Liver (tissue), 9 donors: ENCODE measurements around the gene MYO3B. TPM values are rescaled to one million over a fixed set of nuclear protein-coding genes. Genes with fewer than 3 reads are reported as not detected.

Experiments
- DNase-seq: peaks from one replicate; pipeline ENCODE4 v3.0.0-alpha.2; 2017; ENCODE audit warnings: low spot score
- H3K27ac ChIP-seq, 2 donors: one replicate each; pipeline ENCODE4 v1.7.0; 2013; ENCODE audit warnings: inconsistent platforms in 2 of 2, low read length in 2 of 2, control low read depth in 1 of 2, low read depth in 1 of 2, mild to moderate bottlenecking in 1 of 2
- H3K27me3 ChIP-seq, 4 donors: one replicate each; pipeline versions ENCODE4 v1.6.1 to v1.7.0; 2013; ENCODE audit warnings: low read length in 3 of 4, inconsistent platforms in 1 of 4, mild to moderate bottlenecking in 1 of 4, moderate library complexity in 1 of 4; ENCODE audit not compliant: control insufficient read depth in 4 of 4, insufficient read depth in 4 of 4
- H3K36me3 ChIP-seq, 4 donors: one replicate each; pipeline versions ENCODE4 v1.6.1 to v1.7.0; 2013; ENCODE audit warnings: low read length in 3 of 4, mild to moderate bottlenecking in 3 of 4, low read depth in 1 of 4, moderate library complexity in 1 of 4; ENCODE audit not compliant: control insufficient read depth in 4 of 4, insufficient read depth in 3 of 4
- H3K4me1 ChIP-seq, 4 donors: one replicate each; pipeline versions ENCODE4 v1.6.1 to v1.7.0; 2013; ENCODE audit warnings: low read length in 3 of 4, mild to moderate bottlenecking in 3 of 4, moderate library complexity in 1 of 4; ENCODE audit not compliant: control insufficient read depth in 4 of 4, insufficient read depth in 4 of 4
- H3K4me3 ChIP-seq, 3 donors: one replicate each; pipeline versions ENCODE4 v1.6.1 to v1.7.0; 2013; ENCODE audit warnings: low read length in 3 of 3, control low read depth in 1 of 3, low read depth in 1 of 3, mild to moderate bottlenecking in 1 of 3
- H3K9ac ChIP-seq, 2 donors: one replicate each; pipeline ENCODE4 v1.7.0; 2013; ENCODE audit warnings: low read length in 2 of 2, mild to moderate bottlenecking in 2 of 2, moderate library complexity in 2 of 2, control low read depth in 1 of 2, low read depth in 1 of 2
- H3K9me3 ChIP-seq, 4 donors: one replicate each; pipeline versions ENCODE4 v1.6.1 to v1.7.0; 2013; ENCODE audit warnings: low read length in 3 of 4; ENCODE audit not compliant: control insufficient read depth in 4 of 4
- ATF3 ChIP-seq: IDR thresholded peaks from 2 replicates; pipeline ENCODE4 v1.6.1; 2016; ENCODE audit warnings: antibody characterized with exemption
- CTCF ChIP-seq: fragments of 150-350 bp; IDR thresholded peaks from 2 replicates; pipeline ENCODE4 v1.5.1; 2017; ENCODE audit warnings: improper control_type of control experiment, low read depth, low read length; ENCODE audit not compliant: missing input control
- EGR1 ChIP-seq, 2 donors: IDR thresholded peaks; 2 replicates each; pipeline ENCODE4 v1.6.1; 2016 to 2018; ENCODE audit warnings: antibody characterized with exemption in 2 of 2, low read depth in 2 of 2
- GABPA ChIP-seq, 2 donors: IDR thresholded peaks in 1 of 2; conservative IDR thresholded peaks in 1 of 2; 2 replicates each; pipeline ENCODE4 v1.6.1; 2016; ENCODE audit warnings: antibody characterized with exemption in 2 of 2, mild to moderate bottlenecking in 1 of 2, moderate library complexity in 1 of 2
- HNF4A ChIP-seq, 2 donors: conservative IDR thresholded peaks; 2 replicates each; pipeline ENCODE4 v1.6.1; 2016; ENCODE audit warnings: antibody characterized with exemption in 2 of 2, mild to moderate bottlenecking in 2 of 2
- HNF4G ChIP-seq: IDR thresholded peaks from 2 replicates; pipeline ENCODE4 v1.6.1; 2016; ENCODE audit warnings: antibody characterized with exemption
- JUND ChIP-seq, 2 donors: IDR thresholded peaks; 2 replicates each; pipeline ENCODE4 v1.6.1; 2016; ENCODE audit warnings: antibody characterized with exemption in 2 of 2
- MAX ChIP-seq: IDR thresholded peaks from 2 replicates; pipeline ENCODE4 v1.6.1; 2016; ENCODE audit warnings: antibody characterized with exemption
- NR2F2 ChIP-seq: IDR thresholded peaks from 2 replicates; pipeline ENCODE4 v1.6.1; 2016; ENCODE audit warnings: antibody characterized with exemption
- REST ChIP-seq: IDR thresholded peaks from 2 replicates; pipeline ENCODE4 v1.6.1; 2016; ENCODE audit warnings: antibody characterized with exemption, mild to moderate bottlenecking
- ZBTB33 ChIP-seq: IDR thresholded peaks from 2 replicates; pipeline ENCODE4 v1.6.1; 2016; ENCODE audit warnings: antibody characterized with exemption
- WGBS: extraction: QIAGEN DNeasy Blood & Tissue Kit; methylation state at CpG from one replicate; pipeline ENCODE4 v1.1.7; 2013; 5-methylcytosine and 5-hydroxymethylcytosine counted together
- polyA plus RNA-seq, 2 donors: library from polyadenylated mRNA; stranded (reverse) in 1 of 2; unstranded in 1 of 2; fragments of 200-250 nt in 1 of 2; fragments of >200 nt in 1 of 2; fragmentation: Nextera tagmentation in 1 of 2; extraction: Ambion mirVana in 1 of 2; gene quantifications; one replicate each; pipeline versions ENCODE4 v1.2.1 to v1.2.3, GENCODE V29; 2013 to 2015
- total RNA-seq, 2 donors: library from RNA; depleted of rRNA; stranded (reverse); fragments of >200 nt; gene quantifications; one replicate each; pipeline ENCODE4 v1.2.3, GENCODE V29; 2014
- donor health status: healthy.
- donor health status: healthy.
- donor health status: healthy.
- donor health status: healthy.
- donor health status: healthy.

The MYO3B gene
- total and polyA plus RNA-seq, 4 donors, result under 0.01 to 0.05 TPM; not detected in 2

- Histone ChIP-seq H3K36me3 (no peaks in the 10 kb centered on the region), H3K9ac (no peak overlapping the region), H3K4me1 (no peaks in the 10 kb centered on the region), H3K4me3 (no peak overlapping the region), H3K27me3 (peaks cover 0 to 6% (median 0%) of the 10 kb centered on the region in 4 donors), H3K27ac (no peak overlapping the region), H3K9me3 (peaks cover 0 to 10% (median 6%) of the 10 kb centered on the region in 4 donors)
- DNase-seq, result no peak
- 32% methylated on average over 1 of the region's 1 CpG for WGBS
- TF ChIP-seq NR2F2, result no peak
- no peak for TF ChIP-seq GABPA (IDR thresholded peaks at IDR 0.05 in 1 of 2, conservative IDR thresholded peaks at IDR 0.05 in 1 of 2)
- no peak for TF ChIP-seq HNF4G
- no peak for TF ChIP-seq ZBTB33
- TF ChIP-seq MAX, result no peak
These were observed 88.4 kb downstream of the MYO3B start for GRCh38 chr2:170266358-170266757.

- no peaks in the 10 kb centered on the region for H3K4me1 ChIP-seq
- DNase-seq, result no peak
- TF ChIP-seq EGR1 (IDR thresholded peaks at IDR 0.05; ENCODE audit: low read depth in 2 of 2), result no peak
- no peak for TF ChIP-seq HNF4A (conservative IDR thresholded peaks at IDR 0.05)
- TF ChIP-seq ATF3, result no peak
- TF ChIP-seq CTCF, result no peak
- TF ChIP-seq NR2F2, result no peak
- no peak for TF ChIP-seq JUND (IDR thresholded peaks at IDR 0.05)
- no peak for TF ChIP-seq REST
- H3K36me3 ChIP-seq, result no peaks in the 10 kb centered on the region
- H3K4me3 ChIP-seq, result no peak overlapping the region
- no peak overlapping the region for H3K9ac ChIP-seq
- H3K27me3 ChIP-seq, result peaks cover 0 to 6% (median 0%) of the 10 kb centered on the region in 4 donors
- no peak overlapping the region for H3K27ac ChIP-seq
- peaks cover 0 to 8% (median 6%) of the 10 kb centered on the region in 4 donors for H3K9me3 ChIP-seq
These were observed 89.1 kb downstream of the MYO3B start for GRCh38 chr2:170267071-170267470.
